ENCODE results near the gene UMOD. TPM values are rescaled to one million over a fixed set of nuclear protein-coding genes. Genes with fewer than 3 reads are reported as not detected.

Gene UMOD
- total and polyA plus RNA-seq, 2 donors (not counting 3 experiments of a cell fraction or from before 2014, with no cell fraction given): not detected

DNA sequence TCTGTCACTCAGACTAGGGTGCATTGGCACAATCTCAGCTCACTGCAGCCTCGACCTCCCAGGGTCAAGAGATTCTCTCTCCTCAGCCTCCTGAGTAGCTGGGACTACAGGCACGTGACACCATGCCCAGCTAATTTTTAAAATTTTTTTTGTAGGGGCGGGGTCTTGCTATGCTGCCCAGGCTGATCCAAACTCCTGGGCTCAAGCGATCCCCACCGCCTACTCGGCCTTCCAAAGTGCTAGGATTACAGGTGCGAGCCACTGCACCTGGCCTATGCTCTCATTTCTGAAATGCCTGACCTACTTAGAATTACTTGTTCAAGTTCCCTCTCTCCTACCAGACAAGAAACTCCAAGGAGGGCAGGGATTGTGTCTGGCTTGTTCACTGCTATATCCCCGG, 20.1 kb downstream of the UMOD start:
- Histone ChIP-seq H2AFZ (ENCODE audit: low read depth, low read length) (no peak overlapping the region), H3K79me2 (ENCODE audit: control insufficient read depth, insufficient read depth, low read length) (no peaks in the 10 kb centered on the region), H3K9ac (replicated peaks; ENCODE audit: extremely low read depth, insufficient read depth, low read length) (no peak overlapping the region), H3K4me3 (replicated peaks in 1 of 3; ENCODE audit: insufficient read depth in 1 of 3, low read depth in 1 of 3, low read length in 3 of 3) (no peak overlapping the region), H4K20me1 (replicated peaks; ENCODE audit: control insufficient read depth, extremely low read depth, insufficient read depth, low read length) (no peaks in the 10 kb centered on the region), H3K9me3 (replicated peaks; ENCODE audit: control insufficient read depth, insufficient read depth, low read length) (no peaks in the 10 kb centered on the region), H3K4me1 (ENCODE audit: control insufficient read depth, extremely low read depth, insufficient read depth, low read length) (no peaks in the 10 kb centered on the region), H3K36me3 (ENCODE audit: control insufficient read depth in 2 of 2, extremely low read depth in 1 of 2, insufficient read depth in 2 of 2, low read length in 2 of 2) (no peaks in the 10 kb centered on the region), H3K4me2 (ENCODE audit: insufficient read depth, low read length) (no peak overlapping the region), H3K27ac (ENCODE audit: insufficient read depth, low read depth, low read length) (no peak overlapping the region), H3K27me3 (ENCODE audit: control insufficient read depth in 2 of 2, insufficient read depth in 2 of 2, low read length in 2 of 2) (no peaks in the 10 kb centered on the region), H3K9me1 (replicated peaks; ENCODE audit: control insufficient read depth, extremely low read depth, insufficient read depth, low read length) (no peaks in the 10 kb centered on the region)
- no peak for DNase-seq (ENCODE audit: low read depth, low spot score)
- ChIA-PET POLR2A (no interaction called here), CTCF (no interaction called here)
- intact Hi-C loops (cut with micrococcal nuclease): no loop called here
- TF ChIP-seq POLR2A (IDR thresholded peaks at IDR 0.05; ENCODE audit: low read depth, low read length) (no peak), EZH2 (IDR thresholded peaks at IDR 0.05; ENCODE audit: borderline replicate concordance, low read depth, low read length, severe bottlenecking) (no peak), FOS (IDR thresholded peaks at IDR 0.05; ENCODE audit: borderline replicate concordance, insufficient read depth, low read length) (no peak), JUN (IDR thresholded peaks at IDR 0.05; ENCODE audit: borderline replicate concordance, insufficient read depth, insufficient read length, low read depth) (no peak), MYC (IDR thresholded peaks at IDR 0.05; ENCODE audit: low read depth, low read length) (no peak), GATA2 (IDR thresholded peaks at IDR 0.05; ENCODE audit: insufficient read depth, insufficient read length, low read depth, low read length) (no peak), POLR2AphosphoS5 (IDR thresholded peaks at IDR 0.05; ENCODE audit: insufficient read depth, low read depth, low read length) (no peak)
- TF ChIP-seq, protein P1, sequence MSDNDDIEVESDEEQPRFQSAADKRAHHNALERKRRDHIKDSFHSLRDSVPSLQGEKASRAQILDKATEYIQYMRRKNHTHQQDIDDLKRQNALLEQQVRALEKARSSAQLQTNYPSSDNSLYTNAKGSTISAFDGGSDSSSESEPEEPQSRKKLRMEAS (IDR thresholded peaks at IDR 0.05; ENCODE audit: insufficient read depth, insufficient read length): no peak
- TF ChIP-seq, protein P2, sequence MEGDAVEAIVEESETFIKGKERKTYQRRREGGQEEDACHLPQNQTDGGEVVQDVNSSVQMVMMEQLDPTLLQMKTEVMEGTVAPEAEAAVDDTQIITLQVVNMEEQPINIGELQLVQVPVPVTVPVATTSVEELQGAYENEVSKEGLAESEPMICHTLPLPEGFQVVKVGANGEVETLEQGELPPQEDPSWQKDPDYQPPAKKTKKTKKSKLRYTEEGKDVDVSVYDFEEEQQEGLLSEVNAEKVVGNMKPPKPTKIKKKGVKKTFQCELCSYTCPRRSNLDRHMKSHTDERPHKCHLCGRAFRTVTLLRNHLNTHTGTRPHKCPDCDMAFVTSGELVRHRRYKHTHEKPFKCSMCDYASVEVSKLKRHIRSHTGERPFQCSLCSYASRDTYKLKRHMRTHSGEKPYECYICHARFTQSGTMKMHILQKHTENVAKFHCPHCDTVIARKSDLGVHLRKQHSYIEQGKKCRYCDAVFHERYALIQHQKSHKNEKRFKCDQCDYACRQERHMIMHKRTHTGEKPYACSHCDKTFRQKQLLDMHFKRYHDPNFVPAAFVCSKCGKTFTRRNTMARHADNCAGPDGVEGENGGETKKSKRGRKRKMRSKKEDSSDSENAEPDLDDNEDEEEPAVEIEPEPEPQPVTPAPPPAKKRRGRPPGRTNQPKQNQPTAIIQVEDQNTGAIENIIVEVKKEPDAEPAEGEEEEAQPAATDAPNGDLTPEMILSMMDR (IDR thresholded peaks at IDR 0.05; ENCODE audit: extremely low read depth in 1 of 2, insufficient read depth in 1 of 2, low read depth in 1 of 2, low read length in 2 of 2): no peak
- no peak for FAIRE-seq
- BruUV-seq (replicated peaks): no TSS peak
- dilution Hi-C loops (cut with MboI; ENCODE audit: extremely low pct_ligation_motif_present, low sequenced_read_pairs): no loop called here
